PC-9 (cell line): ENCODE measurements around the gene CCNT2.
"Not testable (repeated sequence)": the region's sequence is repeated elsewhere in the genome, so short reads cannot be mapped to it uniquely, and the experiment has no call there.

Experiments used
- EZH2 ChIP-seq: fragments of 200-600 bp; sonication (generic); IDR thresholded peaks from 2 replicates; pipeline ENCODE4 v1.8.0; 2017; ENCODE audit warnings: antibody characterized with exemption, low read depth
- TF ChIP-seq, protein P1 (sequence below): fragments of 200-600 bp; sonication (generic); conservative IDR thresholded peaks from 2 replicates; pipeline ENCODE4 v1.6.1; 2017; ENCODE audit warnings: mixed run types, antibody characterized with exemption, mild to moderate bottlenecking, moderate library complexity

DNA sequence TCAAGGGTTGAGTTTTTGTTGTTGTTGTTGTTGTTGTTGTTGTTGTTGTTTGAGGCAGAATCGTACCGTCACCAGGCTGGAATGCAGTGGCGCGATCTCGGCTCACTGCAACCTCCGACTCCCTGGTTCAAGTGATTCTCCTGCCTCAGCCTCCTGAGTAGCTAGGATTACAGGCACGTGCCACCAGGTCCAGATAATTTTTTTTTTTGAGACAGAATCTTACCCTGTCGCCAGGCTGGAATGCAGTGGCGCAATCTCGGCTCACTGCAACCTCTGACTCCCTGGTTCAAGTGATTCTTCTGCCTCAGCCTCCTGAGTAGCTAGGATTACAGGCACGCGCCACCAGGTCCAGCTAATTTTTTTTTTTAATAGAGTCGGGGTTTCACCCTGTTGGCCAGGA lies 14.9 kb upstream of the CCNT2 start:
- not testable (repeated sequence) for TF ChIP-seq EZH2
- TF ChIP-seq, protein P1, sequence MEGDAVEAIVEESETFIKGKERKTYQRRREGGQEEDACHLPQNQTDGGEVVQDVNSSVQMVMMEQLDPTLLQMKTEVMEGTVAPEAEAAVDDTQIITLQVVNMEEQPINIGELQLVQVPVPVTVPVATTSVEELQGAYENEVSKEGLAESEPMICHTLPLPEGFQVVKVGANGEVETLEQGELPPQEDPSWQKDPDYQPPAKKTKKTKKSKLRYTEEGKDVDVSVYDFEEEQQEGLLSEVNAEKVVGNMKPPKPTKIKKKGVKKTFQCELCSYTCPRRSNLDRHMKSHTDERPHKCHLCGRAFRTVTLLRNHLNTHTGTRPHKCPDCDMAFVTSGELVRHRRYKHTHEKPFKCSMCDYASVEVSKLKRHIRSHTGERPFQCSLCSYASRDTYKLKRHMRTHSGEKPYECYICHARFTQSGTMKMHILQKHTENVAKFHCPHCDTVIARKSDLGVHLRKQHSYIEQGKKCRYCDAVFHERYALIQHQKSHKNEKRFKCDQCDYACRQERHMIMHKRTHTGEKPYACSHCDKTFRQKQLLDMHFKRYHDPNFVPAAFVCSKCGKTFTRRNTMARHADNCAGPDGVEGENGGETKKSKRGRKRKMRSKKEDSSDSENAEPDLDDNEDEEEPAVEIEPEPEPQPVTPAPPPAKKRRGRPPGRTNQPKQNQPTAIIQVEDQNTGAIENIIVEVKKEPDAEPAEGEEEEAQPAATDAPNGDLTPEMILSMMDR = not testable (repeated sequence)
